HepG2 (cell line): ENCODE measurements around the gene CCDC34. TPM values are rescaled to one million over a fixed set of nuclear protein-coding genes. Genes with fewer than 3 reads are reported as not detected.

ENCODE experiments used
- FIP1L1 ChIP-seq: fragments of 200-400 bp; formaldehyde crosslinking; IDR thresholded peaks from 2 replicates; pipeline ENCODE4 v1.6.1; 2018; ENCODE audit warnings: low read depth, mild to moderate bottlenecking, low read length, moderate library complexity, borderline replicate concordance; ENCODE audit not compliant: insufficient read depth
- HOXA9 ChIP-seq: sonication (generic); formaldehyde crosslinking; IDR thresholded peaks from 2 replicates; pipeline ENCODE4 v1.8.1; 2022; ENCODE audit warnings: missing genetic modification reagents, mild to moderate bottlenecking, moderate library complexity, borderline replicate concordance
- JUNB ChIP-seq: sonication (generic); formaldehyde crosslinking; IDR thresholded peaks from 2 replicates; pipeline ENCODE4 v1.8.0; 2022; ENCODE audit warnings: missing genetic modification reagents, mild to moderate bottlenecking, borderline replicate concordance
- MIXL1 ChIP-seq: IDR thresholded peaks from 2 replicates; pipeline ENCODE4 v1.6.1; 2016
- NFRKB ChIP-seq: fragments of 450-650 bp; IDR thresholded peaks from 2 replicates; pipeline ENCODE4 v1.6.1; 2017
- SIN3A ChIP-seq: IDR thresholded peaks from 2 replicates; pipeline ENCODE4 v1.6.1; 2011; ENCODE audit warnings: low read depth, mild to moderate bottlenecking, control low read depth, low read length, borderline replicate concordance
- SMYD3 ChIP-seq: sonication (generic); formaldehyde crosslinking; IDR thresholded peaks from 2 replicates; pipeline ENCODE4 v1.8.1; 2023; ENCODE audit warnings: mild to moderate bottlenecking, missing genetic modification reagents
- STAT6 ChIP-seq: sonication (generic); formaldehyde crosslinking; IDR thresholded peaks from 2 replicates; pipeline ENCODE4 v1.4.0; 2020; ENCODE audit warnings: missing genetic modification reagents, mild to moderate bottlenecking, borderline replicate concordance
- WIZ ChIP-seq: sonication (generic); formaldehyde crosslinking; IDR thresholded peaks from 2 replicates; pipeline ENCODE4 v1.5.1; 2020; ENCODE audit warnings: mild to moderate bottlenecking, missing genetic modification reagents
- ZFP36L2 ChIP-seq: sonication (generic); formaldehyde crosslinking; IDR thresholded peaks from 2 replicates; pipeline ENCODE4 v1.4.0; 2020; ENCODE audit warnings: missing genetic modification reagents
- ZIK1 ChIP-seq: sonication (generic); formaldehyde crosslinking; IDR thresholded peaks from 2 replicates; pipeline ENCODE4 v1.5.0; 2020; ENCODE audit warnings: mild to moderate bottlenecking, low read depth, missing genetic modification reagents, borderline replicate concordance
- ZNF124 ChIP-seq: sonication (generic); formaldehyde crosslinking; IDR thresholded peaks from 2 replicates; pipeline ENCODE4 v1.4.0; 2020; ENCODE audit warnings: missing genetic modification reagents
- ZNF264 ChIP-seq: sonication (generic); formaldehyde crosslinking; IDR thresholded peaks from 2 replicates; pipeline ENCODE4 v1.4.0; 2020; ENCODE audit warnings: missing genetic modification reagents
- ZNF567 ChIP-seq: sonication (generic); formaldehyde crosslinking; IDR thresholded peaks from 2 replicates; pipeline ENCODE4 v1.8.1; 2023; ENCODE audit warnings: mild to moderate bottlenecking, missing genetic modification reagents, borderline replicate concordance
- ZNF772 ChIP-seq: sonication (generic); formaldehyde crosslinking; IDR thresholded peaks from 2 replicates; pipeline ENCODE4 v1.5.0; 2020; ENCODE audit warnings: mild to moderate bottlenecking, missing genetic modification reagents
- polyA plus RNA-seq, 8 experiments: library from polyadenylated mRNA; depleted of rRNA in 3 of 8; stranded (reverse) in 7 of 8; unstranded in 1 of 8; fragments of >200 nt; fragmentation: Illumina TruSeq in 4 of 8; extraction: Trizol in 4 of 8; gene quantifications; 2 replicates each; pipeline versions ENCODE4 v1.2.1 to v1.2.3, GENCODE V29; 2011 to 2016; ENCODE audit warnings: low read depth in 4 of 8, missing spikeins in 1 of 8, mixed read lengths in 1 of 8; ENCODE audit not compliant: insufficient read depth in 1 of 8
- total RNA-seq, 5 experiments: library from RNA; depleted of rRNA; stranded (reverse); fragments of >200 nt; fragmentation: Illumina TruSeq; extraction: Trizol; gene quantifications; 2 replicates each; pipeline ENCODE4 v1.2.3, GENCODE V29; 2016; ENCODE audit warnings: low read depth in 1 of 5
- TF ChIP-seq, protein P1 (sequence below): sonication (generic); formaldehyde crosslinking; IDR thresholded peaks from 2 replicates; pipeline ENCODE4 v1.4.0; 2020; ENCODE audit warnings: missing genetic modification reagents
- TF ChIP-seq, protein P2 (sequence below): sonication (generic); formaldehyde crosslinking; IDR thresholded peaks from 2 replicates; pipeline ENCODE4 v1.4.0; 2020; ENCODE audit warnings: mild to moderate bottlenecking, missing genetic modification reagents
- TF ChIP-seq, protein P3 (sequence below): sonication (generic); formaldehyde crosslinking; IDR thresholded peaks from 2 replicates; pipeline ENCODE4 v1.4.0; 2020; ENCODE audit warnings: low read depth, mild to moderate bottlenecking, missing genetic modification reagents
- TF ChIP-seq, protein P4 (sequence below): sonication (generic); formaldehyde crosslinking; IDR thresholded peaks from 2 replicates; pipeline ENCODE4 v1.5.0; 2020; ENCODE audit warnings: missing genetic modification reagents, mild to moderate bottlenecking, borderline replicate concordance
- TF ChIP-seq, protein P5 (sequence below): sonication (generic); formaldehyde crosslinking; IDR thresholded peaks from 2 replicates; pipeline ENCODE4 v1.4.0; 2020; ENCODE audit warnings: mild to moderate bottlenecking, missing genetic modification reagents

The CCDC34 gene
- total and polyA plus RNA-seq, 2 of the 13 experiments (the other 11 are each of a cell fraction or from before 2014, with no cell fraction given) = 7.6 to 34.3 TPM

DNA sequence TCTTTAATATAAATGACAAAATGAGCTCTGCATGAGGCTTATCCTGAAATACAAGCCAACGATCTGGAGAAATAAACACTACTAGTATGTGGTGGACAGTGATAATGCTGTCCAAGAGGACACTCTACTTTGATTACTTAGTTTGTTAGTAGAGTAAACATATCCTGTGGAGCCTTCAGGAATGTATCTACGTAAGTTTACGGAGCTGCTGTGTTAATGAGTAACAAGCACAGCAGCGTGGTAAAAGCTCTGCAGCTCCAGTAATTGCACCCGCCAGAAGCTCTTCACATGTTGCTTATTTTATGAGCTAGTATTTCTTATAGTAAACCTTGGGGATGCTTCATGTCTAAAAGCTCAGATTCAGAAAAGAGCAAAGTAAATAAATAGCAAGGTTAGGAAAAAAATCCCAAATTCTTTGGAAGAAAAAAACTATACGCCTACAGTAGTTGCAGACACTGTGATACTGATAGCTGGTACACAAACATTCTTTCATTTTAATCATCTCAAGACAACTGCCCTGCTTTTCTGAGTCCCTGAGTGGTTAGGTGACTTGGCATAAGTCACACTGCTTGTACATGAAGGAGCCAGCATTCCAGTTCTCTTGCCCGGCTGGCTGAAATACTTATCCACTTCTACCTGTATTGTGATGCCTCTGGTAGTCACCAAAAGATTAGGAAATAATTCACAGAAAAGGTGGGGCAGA is 32.7 kb upstream of the CCDC34 start (continued):
- TF ChIP-seq, protein P1, sequence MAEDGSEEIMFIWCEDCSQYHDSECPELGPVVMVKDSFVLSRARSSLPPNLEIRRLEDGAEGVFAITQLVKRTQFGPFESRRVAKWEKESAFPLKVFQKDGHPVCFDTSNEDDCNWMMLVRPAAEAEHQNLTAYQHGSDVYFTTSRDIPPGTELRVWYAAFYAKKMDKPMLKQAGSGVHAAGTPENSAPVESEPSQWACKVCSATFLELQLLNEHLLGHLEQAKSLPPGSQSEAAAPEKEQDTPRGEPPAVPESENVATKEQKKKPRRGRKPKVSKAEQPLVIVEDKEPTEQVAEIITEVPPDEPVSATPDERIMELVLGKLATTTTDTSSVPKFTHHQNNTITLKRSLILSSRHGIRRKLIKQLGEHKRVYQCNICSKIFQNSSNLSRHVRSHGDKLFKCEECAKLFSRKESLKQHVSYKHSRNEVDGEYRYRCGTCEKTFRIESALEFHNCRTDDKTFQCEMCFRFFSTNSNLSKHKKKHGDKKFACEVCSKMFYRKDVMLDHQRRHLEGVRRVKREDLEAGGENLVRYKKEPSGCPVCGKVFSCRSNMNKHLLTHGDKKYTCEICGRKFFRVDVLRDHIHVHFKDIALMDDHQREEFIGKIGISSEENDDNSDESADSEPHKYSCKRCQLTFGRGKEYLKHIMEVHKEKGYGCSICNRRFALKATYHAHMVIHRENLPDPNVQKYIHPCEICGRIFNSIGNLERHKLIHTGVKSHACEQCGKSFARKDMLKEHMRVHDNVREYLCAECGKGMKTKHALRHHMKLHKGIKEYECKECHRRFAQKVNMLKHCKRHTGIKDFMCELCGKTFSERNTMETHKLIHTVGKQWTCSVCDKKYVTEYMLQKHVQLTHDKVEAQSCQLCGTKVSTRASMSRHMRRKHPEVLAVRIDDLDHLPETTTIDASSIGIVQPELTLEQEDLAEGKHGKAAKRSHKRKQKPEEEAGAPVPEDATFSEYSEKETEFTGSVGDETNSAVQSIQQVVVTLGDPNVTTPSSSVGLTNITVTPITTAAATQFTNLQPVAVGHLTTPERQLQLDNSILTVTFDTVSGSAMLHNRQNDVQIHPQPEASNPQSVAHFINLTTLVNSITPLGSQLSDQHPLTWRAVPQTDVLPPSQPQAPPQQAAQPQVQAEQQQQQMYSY = no peak
- no peak for TF ChIP-seq SMYD3
- TF ChIP-seq ZNF264 = no peak
- TF ChIP-seq, protein P2, sequence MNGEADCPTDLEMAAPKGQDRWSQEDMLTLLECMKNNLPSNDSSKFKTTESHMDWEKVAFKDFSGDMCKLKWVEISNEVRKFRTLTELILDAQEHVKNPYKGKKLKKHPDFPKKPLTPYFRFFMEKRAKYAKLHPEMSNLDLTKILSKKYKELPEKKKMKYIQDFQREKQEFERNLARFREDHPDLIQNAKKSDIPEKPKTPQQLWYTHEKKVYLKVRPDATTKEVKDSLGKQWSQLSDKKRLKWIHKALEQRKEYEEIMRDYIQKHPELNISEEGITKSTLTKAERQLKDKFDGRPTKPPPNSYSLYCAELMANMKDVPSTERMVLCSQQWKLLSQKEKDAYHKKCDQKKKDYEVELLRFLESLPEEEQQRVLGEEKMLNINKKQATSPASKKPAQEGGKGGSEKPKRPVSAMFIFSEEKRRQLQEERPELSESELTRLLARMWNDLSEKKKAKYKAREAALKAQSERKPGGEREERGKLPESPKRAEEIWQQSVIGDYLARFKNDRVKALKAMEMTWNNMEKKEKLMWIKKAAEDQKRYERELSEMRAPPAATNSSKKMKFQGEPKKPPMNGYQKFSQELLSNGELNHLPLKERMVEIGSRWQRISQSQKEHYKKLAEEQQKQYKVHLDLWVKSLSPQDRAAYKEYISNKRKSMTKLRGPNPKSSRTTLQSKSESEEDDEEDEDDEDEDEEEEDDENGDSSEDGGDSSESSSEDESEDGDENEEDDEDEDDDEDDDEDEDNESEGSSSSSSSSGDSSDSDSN (CRISPR knock-in tag) = no peak
- TF ChIP-seq, protein P3, sequence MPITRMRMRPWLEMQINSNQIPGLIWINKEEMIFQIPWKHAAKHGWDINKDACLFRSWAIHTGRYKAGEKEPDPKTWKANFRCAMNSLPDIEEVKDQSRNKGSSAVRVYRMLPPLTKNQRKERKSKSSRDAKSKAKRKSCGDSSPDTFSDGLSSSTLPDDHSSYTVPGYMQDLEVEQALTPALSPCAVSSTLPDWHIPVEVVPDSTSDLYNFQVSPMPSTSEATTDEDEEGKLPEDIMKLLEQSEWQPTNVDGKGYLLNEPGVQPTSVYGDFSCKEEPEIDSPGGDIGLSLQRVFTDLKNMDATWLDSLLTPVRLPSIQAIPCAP (CRISPR knock-in tag) = no peak
- no peak for TF ChIP-seq WIZ (CRISPR knock-in tag)
- no peak for TF ChIP-seq NFRKB
- TF ChIP-seq ZNF567 (CRISPR knock-in tag) = no peak
- TF ChIP-seq, protein P4, sequence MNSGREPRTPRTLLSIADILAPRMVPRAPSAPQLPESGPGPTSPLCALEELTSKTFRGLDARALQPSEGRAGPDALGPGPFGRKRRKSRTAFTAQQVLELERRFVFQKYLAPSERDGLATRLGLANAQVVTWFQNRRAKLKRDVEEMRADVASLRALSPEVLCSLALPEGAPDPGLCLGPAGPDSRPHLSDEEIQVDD (CRISPR knock-in tag) = no peak
- TF ChIP-seq ZIK1 (CRISPR knock-in tag) = no peak
- no peak for TF ChIP-seq STAT6
- no peak for TF ChIP-seq SIN3A
- TF ChIP-seq ZNF772 = no peak
- no peak for TF ChIP-seq ZFP36L2
- TF ChIP-seq MIXL1 (CRISPR knock-in tag) = peak; percentile 90
- TF ChIP-seq, protein P5, sequence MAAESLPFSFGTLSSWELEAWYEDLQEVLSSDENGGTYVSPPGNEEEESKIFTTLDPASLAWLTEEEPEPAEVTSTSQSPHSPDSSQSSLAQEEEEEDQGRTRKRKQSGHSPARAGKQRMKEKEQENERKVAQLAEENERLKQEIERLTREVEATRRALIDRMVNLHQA (CRISPR knock-in tag) = no peak
- TF ChIP-seq HOXA9 (CRISPR knock-in tag) = no peak
- no peak for TF ChIP-seq JUNB (CRISPR knock-in tag)
- TF ChIP-seq FIP1L1 = no peak
- no peak for TF ChIP-seq ZNF124 (CRISPR knock-in tag)
